HPDE6-E6E7 (cell line): Measurements from ENCODE around the gene SYK.

Source experiments
- DNase-seq: peaks from one replicate; pipeline ENCODE4 v3.0.0; 2011; ENCODE audit warnings: missing footprints; ENCODE audit errors: extremely low spot score

SYK gene

DNA sequence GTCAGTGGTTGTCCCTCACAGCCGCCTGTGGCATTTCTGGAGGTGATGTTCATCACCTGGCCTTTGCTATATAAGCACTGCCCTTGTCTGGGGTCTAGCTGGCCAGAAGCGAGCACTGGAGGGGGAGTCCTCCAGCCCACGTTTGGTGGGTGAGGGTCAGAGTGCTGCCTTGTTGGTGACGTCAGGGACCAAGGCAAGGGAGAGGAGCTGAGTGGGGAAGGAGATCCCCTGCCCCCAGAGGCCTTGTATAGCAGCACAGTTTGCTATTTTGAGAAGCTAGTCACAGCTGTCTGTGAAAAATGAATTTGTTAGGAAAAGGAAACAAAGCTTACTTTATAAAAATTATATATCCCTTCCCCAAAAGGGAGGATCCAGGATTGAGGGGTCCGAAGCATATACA, 49.8 kb downstream of the SYK start:
- DNase-seq: no peak

DNA sequence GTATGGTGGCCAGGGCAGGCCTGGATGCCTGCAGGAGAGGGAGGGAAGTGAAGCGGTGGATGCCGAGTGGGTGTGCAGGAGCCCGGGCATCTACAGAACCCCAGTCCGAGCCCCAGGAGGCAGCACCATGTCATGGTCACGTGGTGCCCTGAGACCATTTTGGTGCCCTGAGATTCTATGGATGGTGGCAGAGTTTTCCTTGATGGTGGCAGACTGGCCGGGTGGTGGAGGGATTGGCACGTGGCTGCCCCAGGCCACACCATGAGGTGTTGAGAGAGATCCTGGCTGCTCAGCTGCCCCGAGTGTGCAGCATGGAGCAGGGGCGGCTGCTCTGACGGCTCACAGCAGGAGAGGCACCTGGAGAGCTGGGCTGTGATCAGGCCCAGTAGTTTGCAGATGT, 52.3 kb downstream of the SYK start:
- DNase-seq: no peak

DNA sequence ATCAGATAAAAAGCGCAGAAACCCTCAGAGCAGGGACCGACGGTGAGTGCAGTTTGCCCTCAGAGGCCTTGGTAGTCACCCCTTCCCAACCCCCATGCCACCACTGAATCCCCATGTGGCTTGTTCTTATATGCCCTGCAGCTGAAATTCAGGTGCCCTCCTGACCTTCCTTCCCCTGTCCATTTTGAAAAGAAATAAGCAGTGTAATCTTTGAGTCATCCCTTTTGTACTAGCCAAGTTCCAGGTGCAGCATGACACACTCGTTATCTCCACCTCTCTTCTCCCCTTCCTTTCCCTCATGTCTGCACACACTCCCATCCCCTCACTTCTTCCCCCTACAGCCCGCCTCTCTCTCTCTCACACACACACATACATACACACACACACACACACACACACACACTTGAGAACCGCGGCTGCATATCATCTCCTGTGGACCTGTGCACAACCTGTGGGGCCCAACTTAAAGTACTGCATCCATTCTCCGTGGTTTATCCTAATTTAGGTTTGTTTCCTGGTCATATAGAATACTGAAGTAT, 53.1 kb downstream of the SYK start:
- DNase-seq: peak; percentile 54

DNA sequence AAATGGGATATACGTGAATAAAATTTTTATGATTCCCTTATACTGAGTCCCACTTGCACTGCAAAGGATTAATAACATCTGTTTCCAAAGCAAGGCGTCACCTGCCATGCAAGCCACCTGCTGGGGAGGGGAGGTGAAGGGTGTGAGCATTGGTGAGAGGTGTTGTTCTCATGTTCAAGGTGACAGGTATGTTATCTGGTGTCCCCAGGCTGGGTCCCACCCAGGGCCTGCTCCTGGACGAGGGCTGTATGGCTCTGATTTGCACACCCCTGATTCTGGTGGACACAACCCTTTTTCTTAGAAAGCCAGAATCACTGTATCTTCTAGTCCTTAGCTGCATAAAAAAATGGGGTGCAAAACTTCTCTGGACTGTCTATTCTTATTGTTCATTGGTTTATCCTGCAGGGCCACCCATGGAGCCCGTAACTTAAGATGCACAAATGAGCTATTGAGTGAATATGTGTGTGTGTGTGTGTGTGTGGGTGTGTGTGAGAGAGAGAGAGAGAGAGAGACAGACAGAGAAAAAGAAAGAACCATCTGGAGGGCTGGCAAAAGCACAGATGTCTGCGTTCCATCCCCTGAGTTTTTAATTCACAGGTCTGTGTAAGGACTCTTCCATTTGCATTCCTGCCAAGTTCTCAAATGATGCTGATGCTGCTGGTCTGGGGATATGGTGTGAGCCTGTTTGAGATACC, 53.7 kb downstream of the SYK start:
- no peak for DNase-seq

DNA sequence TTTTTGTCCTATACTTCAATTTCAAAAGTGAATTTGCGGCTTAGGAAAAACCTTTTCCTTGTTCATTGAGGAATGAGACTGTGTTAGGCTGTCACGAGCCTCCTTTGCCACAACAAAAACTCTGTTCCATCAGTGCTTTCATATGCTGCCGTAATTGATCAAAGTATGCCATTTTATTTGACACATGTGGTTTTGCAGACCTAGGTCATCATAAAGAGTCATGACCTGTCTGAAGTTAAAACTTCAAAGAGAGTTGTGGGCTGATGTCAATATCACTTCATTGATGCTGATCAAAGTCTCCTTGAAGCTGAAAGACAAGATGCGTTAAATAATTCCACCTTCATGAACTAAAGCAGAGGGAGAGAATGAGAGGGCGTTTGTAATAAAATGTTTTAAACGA, 55.5 kb downstream of the SYK start:
- no peak for DNase-seq

DNA sequence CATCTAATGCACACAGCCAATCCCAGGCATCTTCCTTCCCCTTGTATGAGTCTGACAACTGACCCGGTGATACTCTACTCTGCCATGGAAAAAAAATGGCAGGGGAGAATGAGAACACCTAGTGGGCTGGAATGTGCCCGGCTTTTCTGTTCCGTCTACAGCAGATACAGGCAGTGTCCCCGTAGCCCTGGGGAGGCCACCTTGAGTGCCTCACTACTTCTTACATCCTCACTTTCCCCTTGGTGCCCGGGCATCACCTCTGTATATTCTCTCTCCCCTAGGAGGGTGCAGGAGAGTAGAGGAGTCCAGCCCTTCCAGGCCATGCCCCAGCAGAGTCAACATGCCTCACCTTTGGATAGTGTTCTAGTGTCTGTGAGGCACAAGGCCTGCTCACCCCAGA, 56.2 kb downstream of the SYK start:
- no peak for DNase-seq

DNA sequence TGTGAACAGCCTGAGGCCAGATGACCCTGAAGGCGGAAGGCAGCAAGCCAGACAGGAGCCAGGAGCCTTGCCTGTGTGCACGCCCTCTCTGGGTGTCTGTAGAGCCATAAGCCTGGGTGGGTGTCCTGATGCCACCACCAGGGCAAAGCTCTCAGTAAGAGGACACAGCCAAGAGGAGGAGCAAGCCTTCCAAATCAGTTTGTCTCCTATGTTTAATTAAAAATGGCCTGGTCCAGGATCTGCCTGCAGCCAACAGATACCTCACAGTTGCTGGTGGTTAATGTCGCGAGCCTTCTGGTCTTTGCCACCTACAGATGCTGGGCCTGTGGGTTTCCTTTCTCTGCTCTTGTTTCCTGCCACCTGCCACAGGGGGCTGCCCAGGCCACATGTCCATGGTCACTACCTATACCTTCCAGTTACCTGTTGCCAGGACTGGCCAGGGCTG, 56.9 kb downstream of the SYK start:
- DNase-seq: no peak

DNA sequence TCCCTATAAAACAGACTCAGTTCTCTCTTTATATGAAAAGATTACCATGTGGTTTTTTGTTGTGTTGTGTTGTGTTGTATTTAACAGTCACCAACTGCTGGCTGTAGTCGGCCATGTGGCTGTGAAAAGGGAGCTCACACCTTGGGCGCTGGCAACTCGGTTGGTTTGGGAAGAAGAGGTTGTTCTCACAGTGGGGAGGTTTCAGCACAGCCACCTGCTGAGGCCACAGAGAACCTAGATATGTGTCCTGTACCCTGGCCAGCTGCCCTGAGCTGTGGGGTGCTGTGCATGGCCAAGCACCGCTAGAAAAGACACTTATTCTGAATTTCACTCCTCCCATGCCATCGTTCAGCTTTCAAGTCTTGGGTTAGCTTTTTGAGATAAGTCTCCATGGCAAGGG, 58.8 kb downstream of the SYK start:
- DNase-seq: no peak

DNA sequence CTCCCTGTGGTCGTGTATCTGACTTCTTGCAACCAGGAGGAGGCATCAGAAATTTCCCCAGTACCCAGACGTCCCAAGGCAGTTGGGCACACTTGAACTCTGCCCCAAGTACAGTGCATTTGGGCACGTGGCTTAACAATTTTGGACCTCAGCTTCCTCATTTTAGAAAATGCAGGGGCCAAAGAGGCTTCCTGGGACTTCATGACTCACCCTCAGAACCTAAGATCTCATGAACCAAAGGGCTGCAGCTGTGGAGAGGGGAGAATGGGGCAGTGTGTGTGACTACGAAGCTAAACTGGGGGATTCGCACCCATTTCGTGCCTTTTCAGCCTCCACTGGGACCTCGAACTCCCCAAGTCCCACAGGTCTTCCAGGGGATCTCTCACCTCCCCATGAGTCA, 59.2 kb downstream of the SYK start:
- no peak for DNase-seq

DNA sequence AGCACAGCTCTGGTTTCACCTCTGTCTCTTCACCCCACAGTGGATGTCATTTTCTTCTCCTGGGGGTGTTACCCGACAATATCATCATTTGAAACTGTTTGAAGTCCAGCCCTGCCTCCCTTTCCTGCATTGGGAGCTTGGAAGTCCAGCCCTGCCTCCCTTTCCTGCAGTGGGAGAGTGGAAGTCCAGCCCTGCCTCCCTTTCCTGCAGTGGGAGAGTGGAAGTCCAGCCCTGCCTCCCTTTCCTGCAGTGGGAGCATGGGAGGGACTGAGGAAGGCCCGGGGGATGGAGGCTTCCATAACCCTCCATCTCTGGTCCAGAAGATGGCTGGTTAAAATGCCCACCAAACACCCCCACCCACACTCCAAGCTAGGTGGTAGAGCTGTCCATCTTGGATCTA, 59.8 kb downstream of the SYK start:
- no peak for DNase-seq

DNA sequence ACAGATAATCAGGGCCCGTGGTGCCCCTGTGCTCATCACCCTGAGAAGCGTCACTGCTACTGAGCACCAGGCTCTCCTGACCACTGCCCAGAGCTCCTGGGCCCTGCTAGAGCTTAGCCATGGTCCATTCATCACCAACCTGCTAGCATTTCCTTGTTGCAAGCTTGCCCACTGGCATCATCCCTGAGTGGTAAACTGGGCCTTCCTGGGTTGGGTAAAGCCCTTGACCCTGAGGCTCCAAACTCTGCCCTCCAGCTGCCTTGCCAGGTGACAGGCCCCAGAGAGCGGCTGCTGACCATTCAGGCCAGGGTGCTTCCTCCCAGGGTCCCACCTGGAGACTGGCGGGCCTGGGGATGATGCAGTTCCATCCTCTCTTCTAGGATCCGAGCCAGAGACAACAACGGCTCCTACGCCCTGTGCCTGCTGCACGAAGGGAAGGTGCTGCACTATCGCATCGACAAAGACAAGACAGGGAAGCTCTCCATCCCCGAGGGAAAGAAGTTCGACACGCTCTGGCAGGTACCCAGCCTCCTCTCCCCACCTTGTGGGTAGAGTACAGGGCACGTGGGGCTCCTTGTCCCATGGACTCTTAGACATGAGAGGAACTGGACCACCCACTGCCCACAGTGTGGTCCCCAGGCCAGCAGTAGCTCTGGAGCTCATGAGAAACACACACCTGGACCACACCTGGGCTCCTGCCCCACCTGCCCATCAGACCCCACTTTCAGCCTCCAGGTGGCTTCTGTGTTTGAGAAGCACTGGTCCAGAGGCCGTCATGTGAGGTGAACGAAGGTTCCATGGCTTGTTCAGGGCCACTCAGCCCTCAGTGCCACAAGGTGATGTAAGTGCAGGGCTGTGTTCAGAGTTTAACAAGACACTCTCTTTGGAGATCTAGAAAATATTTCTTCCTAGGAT, 60.5 kb downstream of the SYK start:
- DNase-seq: no peak

DNA sequence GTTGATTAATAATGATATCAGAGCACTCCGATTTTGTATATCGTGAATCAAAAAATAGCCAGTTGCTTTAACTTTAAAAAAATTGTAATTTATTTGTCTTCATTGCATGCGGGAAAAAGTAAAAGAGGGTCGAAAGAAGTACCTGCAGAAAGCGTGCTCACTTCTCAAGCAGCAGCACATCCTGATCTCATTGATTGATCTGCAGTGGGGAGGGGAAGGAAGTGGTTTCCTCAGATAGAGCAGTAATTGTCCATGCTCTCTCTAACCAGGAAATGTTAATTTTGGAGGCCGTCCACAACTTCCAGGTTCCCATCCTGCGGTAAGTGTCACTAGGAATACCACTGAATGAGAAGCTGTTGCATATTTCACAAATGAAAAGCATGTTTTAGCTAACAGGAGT, 63.2 kb downstream of the SYK start:
- DNase-seq: no peak

DNA sequence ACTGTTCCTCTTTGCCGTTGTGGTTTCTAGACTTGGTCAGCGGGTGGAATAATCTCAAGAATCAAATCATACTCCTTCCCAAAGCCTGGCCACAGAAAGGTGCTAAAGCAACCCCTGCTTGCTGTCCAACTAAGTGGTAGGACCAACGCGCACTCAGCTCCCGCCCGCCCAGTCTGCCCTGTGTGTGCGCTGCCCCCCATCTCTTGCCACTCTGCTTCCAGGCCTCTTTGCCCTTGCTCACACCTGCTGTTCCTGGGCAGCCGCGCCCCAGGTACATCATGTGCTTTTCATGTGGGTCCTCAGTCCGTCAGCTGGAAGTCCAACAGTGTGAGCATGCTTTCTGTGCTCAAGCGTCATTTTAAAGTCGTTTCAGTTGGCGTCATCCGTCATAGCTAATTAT, 65.5 kb downstream of the SYK start:
- no peak for DNase-seq

DNA sequence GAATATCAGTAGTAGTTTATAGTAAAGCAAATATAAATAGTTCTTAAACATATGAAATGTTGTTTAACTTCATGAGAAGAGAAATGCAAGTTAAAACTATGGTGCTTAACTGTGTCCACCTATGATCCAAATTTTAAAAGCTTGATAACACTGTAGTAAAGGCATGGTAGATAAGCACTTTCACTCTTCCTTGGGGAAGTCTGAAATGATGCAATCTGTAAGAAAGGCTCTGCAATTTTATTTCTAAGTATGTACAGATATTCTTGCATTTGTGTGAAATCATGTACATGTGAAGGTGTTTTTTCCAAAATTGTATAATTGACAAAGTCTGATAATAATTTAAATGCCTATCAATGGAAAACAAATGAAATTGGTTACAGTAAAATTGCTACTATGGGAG, 66.9 kb downstream of the SYK start:
- DNase-seq: no peak

DNA sequence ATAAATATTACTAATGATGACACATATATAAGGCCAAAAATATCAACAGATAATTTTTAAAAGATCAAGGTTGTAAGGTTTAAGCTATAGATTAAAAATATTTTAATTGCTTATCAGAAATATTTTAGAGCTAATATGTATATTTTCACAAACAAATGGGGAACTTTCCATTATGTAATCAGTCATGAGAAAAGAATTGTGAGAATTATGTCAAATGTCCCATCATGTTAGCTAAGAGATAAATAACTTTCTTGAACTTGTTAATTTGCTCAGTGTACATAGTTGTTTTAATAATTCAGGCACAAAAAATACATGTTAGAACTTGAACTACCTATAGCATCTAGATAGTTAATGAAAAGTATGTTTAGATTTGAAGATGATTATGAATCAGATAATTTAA, 67.7 kb downstream of the SYK start:
- DNase-seq: no peak

DNA sequence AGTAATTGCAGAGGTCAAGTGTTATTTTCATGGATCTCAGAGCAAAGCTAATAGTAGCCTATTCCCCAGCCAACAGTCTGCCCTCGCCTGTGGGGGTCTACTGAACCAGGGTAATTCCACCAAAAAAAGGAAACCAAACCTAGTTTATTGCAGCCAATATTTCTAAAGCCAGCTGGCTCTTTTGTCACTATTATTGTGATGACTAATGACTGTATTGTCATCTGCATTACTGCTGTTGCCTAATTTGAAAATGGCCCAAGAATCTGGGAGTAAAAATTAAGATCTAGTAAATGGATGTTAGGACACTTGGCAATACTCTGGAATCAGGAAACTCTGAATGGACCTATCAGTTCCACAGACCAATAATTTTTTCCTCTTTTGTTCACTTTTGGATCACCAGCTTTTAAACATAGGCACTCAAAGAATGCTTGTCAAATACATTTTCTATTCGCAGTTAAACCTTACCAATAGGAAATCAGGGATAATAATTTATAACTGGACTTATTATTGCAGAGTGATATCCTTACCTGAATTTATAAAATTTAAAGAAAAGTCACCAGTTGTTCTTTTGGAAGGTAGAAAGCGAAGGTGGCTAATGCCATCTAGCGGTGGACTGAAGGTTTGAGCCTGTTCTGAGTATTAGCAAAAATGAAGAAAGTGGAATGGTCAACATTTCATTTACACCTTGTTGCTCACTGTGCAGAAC, 69.2 kb downstream of the SYK start:
- DNase-seq: peak; percentile 14

DNA sequence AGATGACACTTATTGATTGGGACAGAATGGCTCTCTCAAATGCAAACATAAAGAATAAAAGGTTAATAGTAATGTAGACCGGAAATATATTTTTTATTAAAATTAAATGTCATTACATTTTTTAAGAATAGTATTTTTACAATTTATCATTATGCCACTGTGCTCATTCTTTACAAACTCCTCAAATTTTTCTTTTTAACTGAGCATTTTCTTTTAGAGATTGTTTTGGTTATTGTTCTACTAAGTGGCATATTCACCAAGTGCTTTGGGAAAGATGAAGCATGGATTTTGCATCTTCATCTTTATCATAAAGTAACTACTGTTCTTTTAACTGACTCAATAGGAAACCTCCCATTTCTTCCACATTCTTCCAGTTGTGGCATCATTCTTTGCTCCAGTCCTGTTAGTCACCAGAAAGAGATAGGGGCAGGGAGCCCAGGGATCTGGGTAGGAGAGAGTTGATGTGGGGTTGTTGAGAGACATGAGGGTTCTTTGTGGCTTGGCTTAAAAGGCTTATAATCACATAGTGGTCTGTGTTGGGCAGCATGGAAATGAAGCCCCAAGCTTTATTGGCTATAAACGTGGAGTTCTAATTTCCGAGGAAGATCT, 69.8 kb downstream of the SYK start:
- no peak for DNase-seq

DNA sequence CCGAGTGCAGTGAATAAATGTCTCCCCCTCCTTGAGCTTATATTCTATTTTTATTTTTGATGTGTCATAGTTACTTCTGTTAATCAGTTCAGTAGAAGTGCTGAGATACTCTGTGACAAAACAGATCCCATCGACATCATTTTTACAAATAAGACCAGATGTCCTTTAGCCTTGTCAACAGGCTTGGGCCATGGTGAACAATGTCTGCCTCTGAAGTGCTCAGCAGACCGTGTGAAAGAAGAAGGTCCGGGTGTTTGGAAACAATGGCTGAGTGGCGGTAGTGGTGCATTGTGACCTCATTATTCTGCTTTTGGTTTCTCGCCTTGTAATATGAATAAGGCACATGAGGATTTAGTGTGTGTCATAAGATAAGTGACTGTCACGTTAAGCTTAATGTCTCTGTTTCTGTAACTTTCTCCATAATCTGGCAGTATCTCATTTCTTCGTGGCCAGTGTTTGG, 71.2 kb downstream of the SYK start:
- no peak for DNase-seq

DNA sequence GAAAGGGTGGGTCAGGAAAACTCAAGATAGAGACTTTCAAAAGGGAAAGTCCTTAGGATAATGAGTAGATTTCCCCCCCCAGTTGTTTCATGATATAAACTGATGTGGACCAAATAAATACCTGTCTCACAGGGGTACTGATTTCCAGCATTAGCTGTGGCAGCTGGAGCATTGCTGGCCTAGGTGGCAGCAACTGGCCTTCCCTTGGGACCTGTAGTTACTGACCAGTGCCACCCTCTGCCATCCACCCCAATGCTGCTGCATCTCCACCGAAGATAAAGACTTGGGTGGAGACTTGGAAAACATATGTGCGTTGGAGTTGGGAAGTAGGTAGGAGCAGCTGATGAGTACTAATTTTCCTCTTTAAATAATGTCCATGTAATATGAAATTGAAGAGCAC, 71.8 kb downstream of the SYK start:
- DNase-seq: no peak

DNA sequence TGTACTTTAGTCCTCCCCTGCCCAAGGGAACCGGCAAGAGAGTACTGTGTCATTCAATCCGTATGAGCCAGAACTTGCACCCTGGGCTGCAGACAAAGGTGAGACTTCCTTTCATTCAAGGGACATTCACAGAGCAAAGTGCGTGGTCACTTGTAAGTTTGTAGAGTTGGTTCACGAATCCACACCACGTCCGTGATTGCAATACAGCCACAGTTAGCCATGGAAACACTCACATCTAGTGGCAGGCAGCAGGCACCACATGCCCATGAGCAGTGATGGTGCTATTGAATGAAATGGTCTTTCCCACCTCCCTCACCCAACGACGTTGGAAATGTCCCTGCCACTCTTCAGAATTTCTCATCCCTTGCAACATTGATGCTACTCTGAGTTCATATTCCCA, 72.6 kb downstream of the SYK start:
- no peak for DNase-seq

DNA sequence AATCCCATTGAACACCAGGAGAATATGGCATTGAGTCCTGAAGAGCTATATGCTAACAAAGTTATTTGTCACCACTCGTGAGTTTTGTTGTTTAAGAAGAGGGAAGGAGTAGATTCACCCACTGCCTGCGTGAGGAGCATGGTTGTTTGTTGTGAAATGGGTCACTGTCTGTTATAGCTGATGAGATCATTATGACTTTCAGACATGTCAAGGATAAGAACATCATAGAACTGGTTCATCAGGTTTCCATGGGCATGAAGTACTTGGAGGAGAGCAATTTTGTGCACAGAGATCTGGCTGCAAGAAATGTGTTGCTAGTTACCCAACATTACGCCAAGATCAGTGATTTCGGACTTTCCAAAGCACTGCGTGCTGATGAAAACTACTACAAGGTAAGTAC, 76.9 kb downstream of the SYK start:
- DNase-seq: peak; percentile 54

DNA sequence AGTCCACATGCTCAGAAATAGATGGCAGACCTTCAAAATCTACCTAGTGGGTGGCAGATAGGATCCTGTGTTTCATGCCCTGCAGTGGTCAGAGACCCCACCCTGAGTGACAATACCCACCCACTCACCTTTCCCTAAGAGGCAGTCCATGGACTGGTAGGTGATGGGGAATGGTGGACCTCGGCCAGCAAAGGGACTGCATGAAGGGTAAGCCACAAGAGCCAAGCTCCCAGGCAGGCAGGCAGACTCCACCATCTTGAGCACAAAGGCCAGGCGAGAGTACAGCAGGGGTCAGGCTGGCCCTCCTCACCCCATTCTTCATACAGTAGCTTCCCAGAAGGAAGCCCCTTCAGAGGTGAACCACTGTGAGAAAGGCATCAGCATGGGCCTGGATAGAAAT, 78.4 kb downstream of the SYK start:
- DNase-seq: no peak
